A549 (cell line): ENCODE results near the gene ADM2. TPM values are rescaled to one million over a fixed set of nuclear protein-coding genes. Genes with fewer than 3 reads are reported as not detected.

Experiments
- ATAC-seq, 2 experiments: fragments of 200-7000 bp in 1 of 2; fragments of >200 bp in 1 of 2; cut with Nextera tagmentation in 1 of 2; cut with Tn5 transposase in 1 of 2; 3 replicates each; pipeline versions ENCODE4 v1.8.0 to v1.9.1; 2018 to 2020; ENCODE audit warnings: mild to moderate bottlenecking in 1 of 2, moderate library complexity in 1 of 2
- CTCF ChIA-PET: fragments of 300-600 bp; sonication (Branson Sonifier 250); formaldehyde crosslinking; extraction: SDS; loops from one replicate; lab custom pipeline; 2021; ENCODE audit warnings: antibody characterized with exemption, inconsistent platforms; lab: Yijun Ruan, JAX
- POLR2A ChIA-PET: fragments of 350-600 bp; formaldehyde crosslinking; extraction: SDS; loops from one replicate; lab custom pipeline; 2021; ENCODE audit warnings: antibody characterized with exemption, inconsistent platforms; lab: Yijun Ruan, JAX
- DNase-seq, 2 experiments: peaks; one replicate each; pipeline versions ENCODE4 v3.0.0 to v3.0.0-alpha.2; 2011 to 2016; ENCODE audit warnings: low read depth in 1 of 2, low spot score in 1 of 2
- FAIRE-seq: peaks from 2 replicates; lab custom pipeline; 2011; peaks lifted over from hg19 to GRCh38; lab: Jason Lieb, UNC
- H3K27ac ChIP-seq, 2 experiments: fragments of >200 bp; sonication (Bioruptor Twin); formaldehyde crosslinking; 3 replicates each; pipeline ENCODE4 v1.5.1; 2016 to 2017
- H3K4me1 ChIP-seq: fragments of >200 bp; sonication (Bioruptor Twin); formaldehyde crosslinking; 3 replicates; pipeline ENCODE4 v1.6.1; 2016
- H3K4me2 ChIP-seq: fragments of >200 bp; sonication (Bioruptor Twin); formaldehyde crosslinking; 3 replicates; pipeline ENCODE4 v1.6.1; 2016
- H3K4me3 ChIP-seq: fragments of >200 bp; sonication (Bioruptor Twin); formaldehyde crosslinking; 3 replicates; pipeline ENCODE4 v1.5.1; 2016
- H3K9me3 ChIP-seq: fragments of >200 bp; sonication (Bioruptor Twin); formaldehyde crosslinking; 3 replicates; pipeline ENCODE4 v1.6.1; 2016
- BCL3 ChIP-seq: fragments of >200 bp; sonication (Bioruptor Twin); formaldehyde crosslinking; IDR thresholded peaks from 3 replicates; pipeline ENCODE4 v1.6.1; 2016
- BHLHE40 ChIP-seq: IDR thresholded peaks from 2 replicates; pipeline ENCODE4 v1.6.1; 2012; ENCODE audit warnings: low read depth, low read length, inconsistent platforms
- CBX2 ChIP-seq: fragments of 200-600 bp; sonication (generic); IDR thresholded peaks from 2 replicates; pipeline ENCODE4 v1.6.1; 2016; ENCODE audit warnings: low read depth, mild to moderate bottlenecking, borderline replicate concordance
- CEBPB ChIP-seq, 2 experiments: fragments of >200 bp in 1 of 2; sonication (Bioruptor Twin) in 1 of 2; formaldehyde crosslinking in 1 of 2; IDR thresholded peaks; 2 replicates each; pipeline ENCODE4 v1.6.1; 2012 to 2016
- EHMT2 ChIP-seq: fragments of 200-600 bp; sonication (generic); IDR thresholded peaks from 2 replicates; pipeline ENCODE4 v1.6.1; 2016; ENCODE audit warnings: antibody characterized with exemption, low read depth, mild to moderate bottlenecking, moderate library complexity
- ESRRA ChIP-seq: fragments of 150-350 bp; IDR thresholded peaks from 2 replicates; pipeline ENCODE4 v1.6.1; 2014; ENCODE audit warnings: mild to moderate bottlenecking, low read length, borderline replicate concordance
- FOSB ChIP-seq: fragments of 250-450 bp; sonication (Bioruptor Pico); IDR thresholded peaks from 2 replicates; pipeline ENCODE4 v1.5.0; 2020; ENCODE audit warnings: mild to moderate bottlenecking, moderate library complexity
- FOXS1 ChIP-seq: fragments of 250-450 bp; sonication (Bioruptor Pico); IDR thresholded peaks from 2 replicates; pipeline ENCODE4 v1.5.0; 2020; ENCODE audit warnings: mild to moderate bottlenecking, moderate library complexity
- GATA3 ChIP-seq: IDR thresholded peaks from 2 replicates; pipeline ENCODE4 v1.6.1; 2012; ENCODE audit warnings: borderline replicate concordance
- HDAC2 ChIP-seq: fragments of 200-600 bp; sonication (generic); IDR thresholded peaks from 2 replicates; pipeline ENCODE4 v1.6.1; 2016
- HES2 ChIP-seq: fragments of >200 bp; sonication (Bioruptor Twin); formaldehyde crosslinking; IDR thresholded peaks from 2 replicates; pipeline ENCODE4 v1.6.1; 2016
- HOXA7 ChIP-seq: fragments of 250-450 bp; sonication (Bioruptor Pico); IDR thresholded peaks from 2 replicates; pipeline ENCODE4 v1.5.0; 2020; ENCODE audit warnings: mild to moderate bottlenecking, moderate library complexity
- HOXB5 ChIP-seq: fragments of 250-450 bp; sonication (Bioruptor Pico); IDR thresholded peaks from 2 replicates; pipeline ENCODE4 v1.5.0; 2020; ENCODE audit warnings: mild to moderate bottlenecking, moderate library complexity
- JUNB ChIP-seq: fragments of >200 bp; sonication (Bioruptor Twin); formaldehyde crosslinking; IDR thresholded peaks from 2 replicates; pipeline ENCODE4 v1.6.1; 2016
- KDM5A ChIP-seq: fragments of 200-600 bp; sonication (generic); IDR thresholded peaks from 2 replicates; pipeline ENCODE4 v1.6.1; 2016; ENCODE audit warnings: antibody characterized with exemption, mild to moderate bottlenecking
- MAFK ChIP-seq: fragments of 450-650 bp; IDR thresholded peaks from 2 replicates; pipeline ENCODE4 v1.6.1; 2014; ENCODE audit not compliant: partially characterized antibody
- MAX ChIP-seq: IDR thresholded peaks from 2 replicates; pipeline ENCODE4 v1.6.1; 2012
- RARB ChIP-seq: fragments of 250-450 bp; sonication (Bioruptor Pico); IDR thresholded peaks from 2 replicates; pipeline ENCODE4 v1.8.0; 2021; ENCODE audit warnings: mild to moderate bottlenecking, moderate library complexity
- RCOR1 ChIP-seq: fragments of 150-350 bp; IDR thresholded peaks from 2 replicates; pipeline ENCODE4 v1.6.1; 2014; ENCODE audit warnings: antibody characterized with exemption, low read length, low read depth
- RFX5 ChIP-seq: fragments of 450-650 bp; IDR thresholded peaks from 2 replicates; pipeline ENCODE4 v1.7.1; 2014; ENCODE audit warnings: antibody characterized with exemption, mild to moderate bottlenecking, moderate library complexity
- SMC3 ChIP-seq: fragments of >200 bp; sonication (Bioruptor Twin); formaldehyde crosslinking; IDR thresholded peaks from 3 replicates; pipeline ENCODE4 v1.6.1; 2018; ENCODE audit warnings: inconsistent platforms
- SREBF2 ChIP-seq: fragments of 450-650 bp; IDR thresholded peaks from 2 replicates; pipeline ENCODE4 v1.6.1; 2014; ENCODE audit warnings: mild to moderate bottlenecking, moderate library complexity
- TFCP2L1 ChIP-seq: fragments of 250-450 bp; sonication (Bioruptor Pico); IDR thresholded peaks from 2 replicates; pipeline ENCODE4 v1.5.0; 2021; ENCODE audit warnings: mild to moderate bottlenecking
- ZC3H11A ChIP-seq: fragments of 450-650 bp; IDR thresholded peaks from 2 replicates; pipeline ENCODE4 v1.6.1; 2014; ENCODE audit warnings: antibody characterized with exemption, mild to moderate bottlenecking
- WGBS: methylation state at CpG from one replicate; pipeline ENCODE4 v1.1.6; 2017; ENCODE audit errors: missing lambda C conversion rate; 5-methylcytosine and 5-hydroxymethylcytosine counted together
- polyA plus RNA-seq, 4 experiments: library from polyadenylated mRNA; depleted of rRNA in 3 of 4; stranded (reverse); fragments of >200 nt; fragmentation: RNase III in 1 of 4; extraction: RNeasy Plus Mini Kit Qiagen cat#74134 plus additional on column Dnase treatment in 1 of 4; gene quantifications; 2 replicates in 3 of 4; 3 replicates in 1 of 4; pipeline ENCODE4 v1.2.3, GENCODE V29; 2011 to 2017
- TF ChIP-seq, protein P1 (sequence below): fragments of 200-600 bp; sonication (generic); IDR thresholded peaks from 2 replicates; pipeline ENCODE4 v1.6.1; 2016; ENCODE audit warnings: antibody characterized with exemption, mild to moderate bottlenecking, moderate library complexity
- TF ChIP-seq, protein P2 (sequence below): fragments of 450-650 bp; IDR thresholded peaks from 2 replicates; pipeline ENCODE4 v1.6.1; 2014; ENCODE audit warnings: antibody characterized with exemption
- TF ChIP-seq, protein P3 (sequence below): fragments of 250-450 bp; sonication (Bioruptor Pico); IDR thresholded peaks from 2 replicates; pipeline ENCODE4 v1.5.0; 2020; ENCODE audit warnings: low read depth, mild to moderate bottlenecking, moderate library complexity

The ADM2 gene
- polyA plus RNA-seq, 2 of the 4 experiments (the other 2 are of a cell fraction): 0.50 to 1.1 TPM

- TF ChIP-seq, protein P1, sequence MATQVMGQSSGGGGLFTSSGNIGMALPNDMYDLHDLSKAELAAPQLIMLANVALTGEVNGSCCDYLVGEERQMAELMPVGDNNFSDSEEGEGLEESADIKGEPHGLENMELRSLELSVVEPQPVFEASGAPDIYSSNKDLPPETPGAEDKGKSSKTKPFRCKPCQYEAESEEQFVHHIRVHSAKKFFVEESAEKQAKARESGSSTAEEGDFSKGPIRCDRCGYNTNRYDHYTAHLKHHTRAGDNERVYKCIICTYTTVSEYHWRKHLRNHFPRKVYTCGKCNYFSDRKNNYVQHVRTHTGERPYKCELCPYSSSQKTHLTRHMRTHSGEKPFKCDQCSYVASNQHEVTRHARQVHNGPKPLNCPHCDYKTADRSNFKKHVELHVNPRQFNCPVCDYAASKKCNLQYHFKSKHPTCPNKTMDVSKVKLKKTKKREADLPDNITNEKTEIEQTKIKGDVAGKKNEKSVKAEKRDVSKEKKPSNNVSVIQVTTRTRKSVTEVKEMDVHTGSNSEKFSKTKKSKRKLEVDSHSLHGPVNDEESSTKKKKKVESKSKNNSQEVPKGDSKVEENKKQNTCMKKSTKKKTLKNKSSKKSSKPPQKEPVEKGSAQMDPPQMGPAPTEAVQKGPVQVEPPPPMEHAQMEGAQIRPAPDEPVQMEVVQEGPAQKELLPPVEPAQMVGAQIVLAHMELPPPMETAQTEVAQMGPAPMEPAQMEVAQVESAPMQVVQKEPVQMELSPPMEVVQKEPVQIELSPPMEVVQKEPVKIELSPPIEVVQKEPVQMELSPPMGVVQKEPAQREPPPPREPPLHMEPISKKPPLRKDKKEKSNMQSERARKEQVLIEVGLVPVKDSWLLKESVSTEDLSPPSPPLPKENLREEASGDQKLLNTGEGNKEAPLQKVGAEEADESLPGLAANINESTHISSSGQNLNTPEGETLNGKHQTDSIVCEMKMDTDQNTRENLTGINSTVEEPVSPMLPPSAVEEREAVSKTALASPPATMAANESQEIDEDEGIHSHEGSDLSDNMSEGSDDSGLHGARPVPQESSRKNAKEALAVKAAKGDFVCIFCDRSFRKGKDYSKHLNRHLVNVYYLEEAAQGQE: no peak
These were observed 28.7 kb upstream of the ADM2 start (continued) for GRCh38 chr22:50452649-50453048.

DNA sequence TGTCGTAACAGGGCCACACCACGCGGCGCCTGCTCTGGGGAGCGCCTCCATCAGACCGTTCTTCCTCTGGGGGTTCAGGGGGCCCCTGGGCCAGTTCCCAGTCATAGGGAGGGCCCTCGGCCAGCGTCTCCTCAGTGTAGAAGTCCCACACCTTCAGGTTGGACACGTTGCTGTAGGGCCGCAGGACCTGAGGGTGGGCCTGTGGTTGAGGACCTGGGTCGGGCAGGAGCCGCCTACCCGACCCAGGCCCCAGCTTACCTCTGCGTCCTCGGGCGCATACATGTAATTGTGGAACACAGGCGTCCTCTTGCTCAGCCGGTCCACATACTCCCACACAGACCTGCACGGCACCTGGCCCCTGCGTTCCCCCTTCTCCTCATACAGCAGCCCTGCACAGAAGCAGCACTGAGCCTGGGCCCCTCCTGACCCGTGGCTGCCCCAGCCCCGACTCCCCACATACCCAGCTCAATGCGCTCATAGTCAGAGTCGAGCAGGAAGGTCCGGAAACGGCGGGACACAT lies 26.7 kb upstream of the ADM2 start:
- no peaks in the 10 kb centered on the region for H3K4me1 ChIP-seq
- ATAC-seq (no peak), FAIRE-seq (no peak), DNase-seq (no peak)
- WGBS: 92% methylated on average over 16 of the region's 27 CpGs
- H3K9me3 ChIP-seq: no peaks in the 10 kb centered on the region
- ChIA-PET CTCF (interaction anchor here (0.9 to 1.4 kb wide), 2 partner anchors 43 to 45 kb away, joined by 3 to 4 read pairs; no protein-coding TSS in a partner anchor), POLR2A (no interaction called here)
- H3K4me3 ChIP-seq: no peak overlapping the region
- no peak overlapping the region for H3K4me2 ChIP-seq
- H3K27ac ChIP-seq: no peak overlapping the region
- TF ChIP-seq MAFK (no peak), ZC3H11A (no peak), HDAC2 (no peak), HES2 (no peak), GATA3 (no peak), BHLHE40 (no peak), RARB (no peak), EHMT2 (no peak), JUNB (no peak), SREBF2 (no peak), HOXB5 (CRISPR knock-in tag) (no peak), HOXA7 (CRISPR knock-in tag) (no peak)
- TF ChIP-seq, protein P2, sequence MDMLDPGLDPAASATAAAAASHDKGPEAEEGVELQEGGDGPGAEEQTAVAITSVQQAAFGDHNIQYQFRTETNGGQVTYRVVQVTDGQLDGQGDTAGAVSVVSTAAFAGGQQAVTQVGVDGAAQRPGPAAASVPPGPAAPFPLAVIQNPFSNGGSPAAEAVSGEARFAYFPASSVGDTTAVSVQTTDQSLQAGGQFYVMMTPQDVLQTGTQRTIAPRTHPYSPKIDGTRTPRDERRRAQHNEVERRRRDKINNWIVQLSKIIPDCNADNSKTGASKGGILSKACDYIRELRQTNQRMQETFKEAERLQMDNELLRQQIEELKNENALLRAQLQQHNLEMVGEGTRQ: no peak

GRCh38 chr22:50455201-50455600 lies 26.1 kb upstream of the ADM2 start:
- ATAC-seq: no peak
- no peak for FAIRE-seq
- no peaks in the 10 kb centered on the region for H3K4me1 ChIP-seq
- no peak overlapping the region for H3K27ac ChIP-seq
- POLR2A ChIA-PET: no interaction called here
- CTCF ChIA-PET: interaction anchor here (0.6 to 1.0 kb wide), 3 partner anchors 44 to 69 kb away, joined by 3 to 5 read pairs (median 5); no protein-coding TSS in a partner anchor
- H3K9me3 ChIP-seq: no peaks in the 10 kb centered on the region
- no peak overlapping the region for H3K4me2 ChIP-seq
- no peak for DNase-seq
- no peak overlapping the region for H3K4me3 ChIP-seq
- 94% methylated on average over 6 of the region's 18 CpGs for WGBS
- TF ChIP-seq RFX5: no peak
- no peak for TF ChIP-seq CEBPB (IDR thresholded peaks at IDR 0.05)
- no peak for TF ChIP-seq BCL3
- TF ChIP-seq RCOR1: no peak
- no peak for TF ChIP-seq MAX
- TF ChIP-seq, protein P3, sequence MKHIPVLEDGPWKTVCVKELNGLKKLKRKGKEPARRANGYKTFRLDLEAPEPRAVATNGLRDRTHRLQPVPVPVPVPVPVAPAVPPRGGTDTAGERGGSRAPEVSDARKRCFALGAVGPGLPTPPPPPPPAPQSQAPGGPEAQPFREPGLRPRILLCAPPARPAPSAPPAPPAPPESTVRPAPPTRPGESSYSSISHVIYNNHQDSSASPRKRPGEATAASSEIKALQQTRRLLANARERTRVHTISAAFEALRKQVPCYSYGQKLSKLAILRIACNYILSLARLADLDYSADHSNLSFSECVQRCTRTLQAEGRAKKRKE (CRISPR knock-in tag): no peak
- TF ChIP-seq CBX2: no peak
- no peak for TF ChIP-seq TFCP2L1 (CRISPR knock-in tag)
- no peak for TF ChIP-seq RARB
- no peak for TF ChIP-seq FOSB (CRISPR knock-in tag)
- TF ChIP-seq, protein P1: no peak
- no peak for TF ChIP-seq FOXS1
- TF ChIP-seq SMC3: no peak
- TF ChIP-seq KDM5A: no peak
- TF ChIP-seq ESRRA: no peak
